ENCODE results near the gene POFUT1. TPM values are rescaled to one million over a fixed set of nuclear protein-coding genes. Genes with fewer than 3 reads are reported as not detected.
A peak's percentile ranks its signal among the peaks of the same experiment; 100 is the strongest.

POFUT1 gene
- total and polyA plus RNA-seq, 2 of the 8 experiments (the other 6 are each of a cell fraction or from before 2014, with no cell fraction given) = 19.4 to 24.4 TPM

DNA sequence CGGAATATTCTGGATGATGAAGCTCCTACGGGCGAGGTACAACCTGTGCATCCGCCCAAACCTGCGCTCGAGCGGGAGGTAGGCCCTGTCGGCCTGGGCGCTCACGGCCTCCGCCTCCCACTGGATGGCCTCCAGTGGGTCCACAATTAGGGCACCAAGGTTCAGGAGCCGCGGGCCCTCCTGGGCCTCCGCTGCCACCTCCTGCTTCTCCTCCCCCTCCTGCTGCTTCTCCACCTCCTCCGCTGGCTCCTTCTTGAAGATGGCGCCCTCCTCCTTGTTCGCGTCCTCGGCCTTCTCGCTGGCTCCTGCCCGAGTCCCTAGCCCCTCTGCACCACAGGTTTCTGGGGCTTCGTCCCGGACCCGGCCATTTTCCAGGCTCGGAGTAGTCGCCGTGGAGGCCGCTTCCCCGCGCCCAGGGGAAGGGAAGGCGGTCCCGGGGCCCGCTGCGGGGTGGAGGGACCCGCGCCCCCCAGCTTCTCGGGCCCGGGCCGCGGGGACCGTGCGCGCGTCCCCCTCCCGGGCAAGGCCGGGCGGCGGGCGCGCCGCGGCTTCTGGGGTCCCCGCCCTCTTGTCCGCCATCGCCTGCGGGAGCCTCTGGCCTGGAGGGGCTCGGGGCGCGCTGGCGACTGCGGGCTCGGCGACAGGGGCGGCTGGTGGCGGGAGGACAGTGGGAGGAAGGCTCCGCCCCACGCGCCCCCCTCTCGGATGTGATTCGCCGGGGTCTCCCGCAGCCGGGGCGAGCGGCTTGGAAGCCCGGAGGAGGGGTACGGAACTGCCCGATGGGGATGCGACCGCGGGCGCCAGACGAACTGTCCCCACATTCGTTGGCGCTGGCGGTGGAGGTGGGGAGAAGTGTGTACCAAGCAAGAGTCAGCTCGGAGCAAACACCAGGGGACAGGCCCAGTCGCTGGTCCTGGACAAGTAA lies 17.7 kb upstream of the POFUT1 start (continued):
- TF ChIP-seq CBX8 (IDR thresholded peaks at IDR 0.05; ENCODE audit: borderline replicate concordance, low read depth, low read length) (no peak), POLR2AphosphoS5 (IDR thresholded peaks at IDR 0.05; ENCODE audit: low read depth, low read length) (peak; percentile 43), CHD2 (IDR thresholded peaks at IDR 0.05; ENCODE audit: low read length) (peak; percentile 40; the same call in 1 of the 2 replicates), BCL11A (IDR thresholded peaks at IDR 0.05; ENCODE audit: low read depth in 2 of 2, low read length in 2 of 2) (no peak), KDM4A (IDR thresholded peaks at IDR 0.05; ENCODE audit: low read depth, low read length, severe bottlenecking) (peak; percentile 88), CBX5 (IDR thresholded peaks at IDR 0.05; ENCODE audit: low read depth, low read length) (no peak), PHF8 (conservative IDR thresholded peaks at IDR 0.05; ENCODE audit: low read depth, low read length) (peak; percentile 70), CREB1 (IDR thresholded peaks at IDR 0.05) (no peak), CTBP2 (IDR thresholded peaks at IDR 0.05; ENCODE audit: borderline replicate concordance, insufficient read depth, insufficient read length, low read length) (no peak), SRF (IDR thresholded peaks at IDR 0.05; ENCODE audit: low read depth, low read length) (no peak), SIN3A (conservative IDR thresholded peaks at IDR 0.05 in 1 of 2, IDR thresholded peaks at IDR 0.05 in 1 of 2; ENCODE audit: low read depth in 1 of 2, low read length in 2 of 2) (no peak; a peak in 1 of 4 replicates)
- TF ChIP-seq, protein P1, sequence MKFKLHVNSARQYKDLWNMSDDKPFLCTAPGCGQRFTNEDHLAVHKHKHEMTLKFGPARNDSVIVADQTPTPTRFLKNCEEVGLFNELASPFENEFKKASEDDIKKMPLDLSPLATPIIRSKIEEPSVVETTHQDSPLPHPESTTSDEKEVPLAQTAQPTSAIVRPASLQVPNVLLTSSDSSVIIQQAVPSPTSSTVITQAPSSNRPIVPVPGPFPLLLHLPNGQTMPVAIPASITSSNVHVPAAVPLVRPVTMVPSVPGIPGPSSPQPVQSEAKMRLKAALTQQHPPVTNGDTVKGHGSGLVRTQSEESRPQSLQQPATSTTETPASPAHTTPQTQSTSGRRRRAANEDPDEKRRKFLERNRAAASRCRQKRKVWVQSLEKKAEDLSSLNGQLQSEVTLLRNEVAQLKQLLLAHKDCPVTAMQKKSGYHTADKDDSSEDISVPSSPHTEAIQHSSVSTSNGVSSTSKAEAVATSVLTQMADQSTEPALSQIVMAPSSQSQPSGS (IDR thresholded peaks at IDR 0.05; ENCODE audit: low read length) = no peak
- TF ChIP-seq, protein P2, sequence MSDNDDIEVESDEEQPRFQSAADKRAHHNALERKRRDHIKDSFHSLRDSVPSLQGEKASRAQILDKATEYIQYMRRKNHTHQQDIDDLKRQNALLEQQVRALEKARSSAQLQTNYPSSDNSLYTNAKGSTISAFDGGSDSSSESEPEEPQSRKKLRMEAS (IDR thresholded peaks at IDR 0.05) = peak; percentile 11; the same call in 1 of the 2 replicates
